ENCODE measurements around the gene SH3RF1.

Gene SH3RF1

GRCh38 chr4:169222761-169223160, 48.0 kb downstream of the SH3RF1 start:
- Histone ChIP-seq H3K79me2 (ENCODE audit: low read length) (no peaks in the 10 kb centered on the region), H3K4me3 (ENCODE audit: low read length) (no peak overlapping the region), H3K27me3 (ENCODE audit: low read depth, low read length) (no peaks in the 10 kb centered on the region), H3K9me3 (ENCODE audit: insufficient read depth, low read length) (no peaks in the 10 kb centered on the region), H3K4me1 (ENCODE audit: low read length) (no peaks in the 10 kb centered on the region), H4K20me1 (ENCODE audit: insufficient read depth, low read length) (no peaks in the 10 kb centered on the region), H3K36me3 (replicated peaks; ENCODE audit: low read depth, low read length) (no peaks in the 10 kb centered on the region), H3K4me2 (ENCODE audit: low read length) (no peak overlapping the region), H3K9ac (ENCODE audit: low read length) (no peak overlapping the region), H2AFZ (ENCODE audit: low read depth, low read length) (no peak overlapping the region), H3K27ac (ENCODE audit: low read length) (no peak overlapping the region)
- TF ChIP-seq CTCF (IDR thresholded peaks at IDR 0.05; ENCODE audit: low read depth, low read length) (no peak), EZH2phosphoT487 (IDR thresholded peaks at IDR 0.05; ENCODE audit: low read depth) (no peak)

- Histone ChIP-seq H4K20me1 (ENCODE audit: insufficient read depth, low read length) (no peaks in the 10 kb centered on the region), H3K4me2 (ENCODE audit: low read length) (no peak overlapping the region), H3K4me1 (ENCODE audit: low read length) (no peaks in the 10 kb centered on the region), H2AFZ (ENCODE audit: low read depth, low read length) (no peak overlapping the region), H3K9ac (ENCODE audit: low read length) (no peak overlapping the region), H3K27ac (ENCODE audit: low read length) (no peak overlapping the region), H3K4me3 (ENCODE audit: low read length) (no peak overlapping the region), H3K79me2 (ENCODE audit: low read length) (no peaks in the 10 kb centered on the region), H3K36me3 (replicated peaks; ENCODE audit: low read depth, low read length) (no peaks in the 10 kb centered on the region), H3K27me3 (ENCODE audit: low read depth, low read length) (no peaks in the 10 kb centered on the region), H3K9me3 (ENCODE audit: insufficient read depth, low read length) (no peaks in the 10 kb centered on the region)
- TF ChIP-seq CTCF (IDR thresholded peaks at IDR 0.05; ENCODE audit: low read depth, low read length) = no peak
- no peak for TF ChIP-seq EZH2phosphoT487 (IDR thresholded peaks at IDR 0.05; ENCODE audit: low read depth)
These were observed 49.1 kb downstream of the SH3RF1 start for GRCh38 chr4:169221662-169222061.

- no peaks in the 10 kb centered on the region for H3K27me3 ChIP-seq (ENCODE audit: low read depth, low read length)
- H3K4me2 ChIP-seq (ENCODE audit: low read length) = no peak overlapping the region
- H2AFZ ChIP-seq (ENCODE audit: low read depth, low read length) = no peak overlapping the region
- no peaks in the 10 kb centered on the region for H3K79me2 ChIP-seq (ENCODE audit: low read length)
- H3K9me3 ChIP-seq (ENCODE audit: insufficient read depth, low read length) = no peaks in the 10 kb centered on the region
- no peaks in the 10 kb centered on the region for H4K20me1 ChIP-seq (ENCODE audit: insufficient read depth, low read length)
- TF ChIP-seq EZH2phosphoT487 (IDR thresholded peaks at IDR 0.05; ENCODE audit: low read depth) (no peak), CTCF (IDR thresholded peaks at IDR 0.05; ENCODE audit: low read depth, low read length) (no peak)
- H3K4me3 ChIP-seq (ENCODE audit: low read length) = no peak overlapping the region
- no peaks in the 10 kb centered on the region for H3K4me1 ChIP-seq (ENCODE audit: low read length)
- H3K27ac ChIP-seq (ENCODE audit: low read length) = no peak overlapping the region
- H3K36me3 ChIP-seq (replicated peaks; ENCODE audit: low read depth, low read length) = no peaks in the 10 kb centered on the region
- no peak overlapping the region for H3K9ac ChIP-seq (ENCODE audit: low read length)
These were observed 49.8 kb downstream of the SH3RF1 start for GRCh38 chr4:169220854-169221411.

- Histone ChIP-seq H3K27me3 (ENCODE audit: low read depth, low read length) (no peaks in the 10 kb centered on the region), H3K79me2 (ENCODE audit: low read length) (no peaks in the 10 kb centered on the region), H3K4me3 (ENCODE audit: low read length) (no peak overlapping the region), H2AFZ (ENCODE audit: low read depth, low read length) (no peak overlapping the region), H3K4me1 (ENCODE audit: low read length) (no peaks in the 10 kb centered on the region), H3K9me3 (ENCODE audit: insufficient read depth, low read length) (no peaks in the 10 kb centered on the region), H3K27ac (ENCODE audit: low read length) (no peak overlapping the region), H3K4me2 (ENCODE audit: low read length) (no peak overlapping the region), H4K20me1 (ENCODE audit: insufficient read depth, low read length) (no peaks in the 10 kb centered on the region), H3K36me3 (replicated peaks; ENCODE audit: low read depth, low read length) (no peaks in the 10 kb centered on the region), H3K9ac (ENCODE audit: low read length) (no peak overlapping the region)
- TF ChIP-seq CTCF (IDR thresholded peaks at IDR 0.05; ENCODE audit: low read depth, low read length) (no peak), EZH2phosphoT487 (IDR thresholded peaks at IDR 0.05; ENCODE audit: low read depth) (no peak)
These were observed 50.3 kb downstream of the SH3RF1 start for GRCh38 chr4:169220447-169220846.
